MM.1S (cell line): ENCODE data around the gene ATF1.
"Not testable (repeated sequence)": the region's sequence is repeated elsewhere in the genome, so short reads cannot be mapped to it uniquely, and the experiment has no call there.

ENCODE experiments used
- DNase-seq: peaks from one replicate; pipeline ENCODE4 v3.0.0-alpha.2; 2015
- H2AFZ ChIP-seq: fragments of 300-600 bp; sonication (generic); 2 replicates; pipeline ENCODE4 v1.6.0; 2016; ENCODE audit warnings: antibody characterized with exemption, low read length
- H3F3A ChIP-seq: fragments of 300-600 bp; sonication (generic); 2 replicates; pipeline ENCODE4 v1.6.1; 2016; ENCODE audit warnings: mild to moderate bottlenecking, antibody characterized with exemption, low read length, moderate library complexity, mixed read lengths; ENCODE audit not compliant: insufficient read depth
- H3K27ac ChIP-seq: fragments of 300-600 bp; sonication (generic); 2 replicates; pipeline ENCODE4 v1.5.1; 2016; ENCODE audit warnings: mild to moderate bottlenecking, low read length
- H3K27me3 ChIP-seq: fragments of 300-600 bp; sonication (generic); replicated peaks from 2 replicates; pipeline ENCODE4 v1.6.0; 2016; ENCODE audit warnings: low read length; ENCODE audit not compliant: insufficient read depth
- H3K36me3 ChIP-seq: fragments of 300-600 bp; sonication (generic); replicated peaks from 2 replicates; pipeline ENCODE4 v1.6.1; 2016; ENCODE audit warnings: mild to moderate bottlenecking, low read length, mixed read lengths; ENCODE audit not compliant: insufficient read depth
- H3K4me1 ChIP-seq: fragments of 300-600 bp; sonication (generic); 2 replicates; pipeline ENCODE4 v1.6.1; 2016; ENCODE audit warnings: low read length, mixed read lengths
- H3K4me2 ChIP-seq: fragments of 300-600 bp; sonication (generic); 2 replicates; pipeline ENCODE4 v1.6.0; 2016; ENCODE audit warnings: low read depth, low read length
- H3K4me3 ChIP-seq: fragments of 300-600 bp; sonication (generic); 2 replicates; pipeline ENCODE4 v1.5.1; 2016; ENCODE audit warnings: low read length, mixed read lengths
- H3K79me2 ChIP-seq: fragments of 300-600 bp; sonication (generic); 2 replicates; pipeline ENCODE4 v1.6.1; 2016; ENCODE audit warnings: mixed run types, low read length, mixed read lengths
- H3K9ac ChIP-seq: fragments of 300-600 bp; sonication (generic); 2 replicates; pipeline ENCODE4 v1.6.1; 2016; ENCODE audit warnings: low read length, mixed read lengths
- H3K9me2 ChIP-seq: fragments of 300-600 bp; sonication (generic); replicated peaks from 2 replicates; pipeline ENCODE4 v1.6.1; 2016; ENCODE audit warnings: mild to moderate bottlenecking, low read length, mixed read lengths; ENCODE audit not compliant: insufficient read depth
- H3K9me3 ChIP-seq: fragments of 300-600 bp; sonication (generic); replicated peaks from 2 replicates; pipeline ENCODE4 v1.6.1; 2016; ENCODE audit warnings: mild to moderate bottlenecking, low read length, mixed read lengths; ENCODE audit not compliant: insufficient read depth
- H4K20me1 ChIP-seq: fragments of 300-600 bp; sonication (generic); 2 replicates; pipeline ENCODE4 v1.6.1; 2016; ENCODE audit warnings: mild to moderate bottlenecking, low read length, moderate library complexity, mixed read lengths; ENCODE audit not compliant: insufficient read depth
- EZH2 ChIP-seq: fragments of 300-600 bp; sonication (generic); optimal IDR thresholded peaks from 2 replicates; pipeline ENCODE3; 2017; ENCODE audit warnings: low read depth, mild to moderate bottlenecking, antibody characterized with exemption, low read length, mixed read lengths
- EZH2phosphoT487 ChIP-seq: fragments of 300-600 bp; sonication (generic); IDR thresholded peaks from 2 replicates; pipeline ENCODE4 v1.6.1; 2018; ENCODE audit warnings: antibody characterized with exemption, low read length
- TF ChIP-seq, protein P1 (sequence below): fragments of 300-600 bp; sonication (generic); IDR thresholded peaks from 2 replicates; pipeline ENCODE4 v1.5.1; 2016; ENCODE audit warnings: antibody characterized with exemption, low read length, mixed read lengths

ATF1 gene

DNA sequence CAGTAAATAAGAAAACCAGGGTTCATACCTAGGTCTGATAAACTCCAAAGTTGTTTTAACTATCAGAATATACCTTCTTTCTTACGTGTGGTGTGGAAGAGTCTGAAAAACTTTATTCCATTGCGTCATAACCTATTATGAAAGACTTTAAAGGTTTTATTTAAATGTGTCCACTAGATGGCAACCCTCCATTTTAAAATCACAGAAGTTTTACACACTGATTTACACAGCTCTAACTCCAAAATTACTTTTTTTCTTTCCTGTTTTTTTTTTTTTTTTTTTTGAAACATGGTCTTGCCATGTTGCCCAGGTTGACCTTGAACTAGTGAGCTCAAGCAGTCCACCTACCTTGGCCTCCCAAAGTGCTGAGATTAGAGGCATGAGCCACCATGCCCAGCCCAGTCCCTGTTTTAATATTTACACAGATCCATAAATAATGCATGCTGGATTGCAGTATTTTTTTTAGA lies 61.5 kb downstream of the ATF1 start:
- no peak overlapping the region for H3K9ac ChIP-seq
- H3F3A ChIP-seq: peaks cover 3% of the 10 kb centered on the region; the same call in 1 of the 2 replicates
- no peaks in the 10 kb centered on the region for H3K9me3 ChIP-seq
- H3K27ac ChIP-seq: no peak overlapping the region
- peaks cover 9% of the 10 kb centered on the region for H3K4me1 ChIP-seq
- no peak overlapping the region for H3K4me2 ChIP-seq
- DNase-seq: peak; percentile 79
- H3K27me3 ChIP-seq: no peaks in the 10 kb centered on the region
- H3K9me2 ChIP-seq: no peaks in the 10 kb centered on the region
- TF ChIP-seq, protein P1, sequence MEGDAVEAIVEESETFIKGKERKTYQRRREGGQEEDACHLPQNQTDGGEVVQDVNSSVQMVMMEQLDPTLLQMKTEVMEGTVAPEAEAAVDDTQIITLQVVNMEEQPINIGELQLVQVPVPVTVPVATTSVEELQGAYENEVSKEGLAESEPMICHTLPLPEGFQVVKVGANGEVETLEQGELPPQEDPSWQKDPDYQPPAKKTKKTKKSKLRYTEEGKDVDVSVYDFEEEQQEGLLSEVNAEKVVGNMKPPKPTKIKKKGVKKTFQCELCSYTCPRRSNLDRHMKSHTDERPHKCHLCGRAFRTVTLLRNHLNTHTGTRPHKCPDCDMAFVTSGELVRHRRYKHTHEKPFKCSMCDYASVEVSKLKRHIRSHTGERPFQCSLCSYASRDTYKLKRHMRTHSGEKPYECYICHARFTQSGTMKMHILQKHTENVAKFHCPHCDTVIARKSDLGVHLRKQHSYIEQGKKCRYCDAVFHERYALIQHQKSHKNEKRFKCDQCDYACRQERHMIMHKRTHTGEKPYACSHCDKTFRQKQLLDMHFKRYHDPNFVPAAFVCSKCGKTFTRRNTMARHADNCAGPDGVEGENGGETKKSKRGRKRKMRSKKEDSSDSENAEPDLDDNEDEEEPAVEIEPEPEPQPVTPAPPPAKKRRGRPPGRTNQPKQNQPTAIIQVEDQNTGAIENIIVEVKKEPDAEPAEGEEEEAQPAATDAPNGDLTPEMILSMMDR: peak; percentile 46
- no peak for TF ChIP-seq EZH2
- H3K79me2 ChIP-seq: no peaks in the 10 kb centered on the region
- no peak overlapping the region for H2AFZ ChIP-seq
- H4K20me1 ChIP-seq: no peaks in the 10 kb centered on the region
- no peaks in the 10 kb centered on the region for H3K36me3 ChIP-seq
- no peak overlapping the region for H3K4me3 ChIP-seq

DNA sequence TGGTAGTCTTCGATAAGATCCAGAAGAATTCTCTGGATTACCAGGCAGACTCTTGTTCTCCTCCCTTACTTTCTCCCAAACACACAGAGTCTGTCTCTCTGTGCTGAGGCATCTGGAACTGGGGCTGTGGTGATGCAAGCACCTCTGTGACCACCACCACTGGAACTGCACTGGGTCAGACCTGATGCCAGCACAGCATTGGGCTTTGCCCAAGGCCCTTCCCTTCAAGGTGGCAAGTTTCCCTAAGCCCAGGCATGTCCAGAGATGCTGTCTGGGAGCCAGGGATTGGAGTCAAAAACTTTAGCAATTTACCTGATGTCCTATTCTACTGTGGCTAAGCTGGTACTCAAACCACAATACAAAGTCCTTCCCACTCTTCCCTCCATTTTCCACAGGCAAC lies 64.2 kb downstream of the ATF1 start:
- DNase-seq: no peak
- Histone ChIP-seq H2AFZ (no peak overlapping the region), H3K9me3 (no peaks in the 10 kb centered on the region), H3K9ac (no peak overlapping the region), H4K20me1 (no peaks in the 10 kb centered on the region), H3K79me2 (no peaks in the 10 kb centered on the region), H3K4me2 (no peak overlapping the region), H3K9me2 (no peaks in the 10 kb centered on the region), H3K36me3 (no peaks in the 10 kb centered on the region), H3K27me3 (no peaks in the 10 kb centered on the region), H3K4me3 (no peak overlapping the region), H3K4me1 (peaks cover 9% of the 10 kb centered on the region), H3F3A (peaks cover 3% of the 10 kb centered on the region; the same call in 1 of the 2 replicates), H3K27ac (no peak overlapping the region)
- TF ChIP-seq EZH2phosphoT487 (no peak), EZH2 (no peak)
- TF ChIP-seq, protein P1: no peak

DNA sequence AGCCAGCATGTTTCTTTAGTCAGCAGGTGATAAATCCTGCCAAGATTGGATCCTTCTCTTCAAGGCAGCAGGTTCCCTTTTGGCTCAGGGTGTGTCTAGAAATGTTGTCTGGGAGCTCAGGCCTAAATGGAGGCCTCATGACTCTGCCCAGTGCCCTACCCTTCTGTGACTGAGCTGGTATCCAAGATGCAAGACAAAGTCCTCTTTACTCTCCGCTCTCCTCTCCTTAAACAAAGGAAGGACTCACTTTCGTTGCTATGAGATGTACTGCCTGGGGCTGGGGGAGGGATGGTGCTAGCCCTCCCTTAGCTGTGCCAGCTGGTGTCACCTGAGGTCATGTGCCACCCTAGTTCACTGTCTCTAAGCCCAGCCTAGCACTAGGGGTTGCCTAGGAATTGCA lies 65.0 kb downstream of the ATF1 start:
- Histone ChIP-seq H3K9me3 (no peaks in the 10 kb centered on the region), H3K9me2 (no peaks in the 10 kb centered on the region), H3K4me1 (peaks cover 9% of the 10 kb centered on the region), H2AFZ (no peak overlapping the region), H3K27me3 (no peaks in the 10 kb centered on the region), H3K9ac (no peak overlapping the region), H4K20me1 (no peaks in the 10 kb centered on the region), H3K4me2 (no peak overlapping the region), H3K36me3 (no peaks in the 10 kb centered on the region), H3K79me2 (no peaks in the 10 kb centered on the region), H3F3A (peaks cover 3% of the 10 kb centered on the region; the same call in 1 of the 2 replicates), H3K4me3 (no peak overlapping the region), H3K27ac (no peak overlapping the region)
- no peak for DNase-seq
- TF ChIP-seq EZH2phosphoT487 (no peak), EZH2 (no peak)
- TF ChIP-seq, protein P1: no peak

DNA sequence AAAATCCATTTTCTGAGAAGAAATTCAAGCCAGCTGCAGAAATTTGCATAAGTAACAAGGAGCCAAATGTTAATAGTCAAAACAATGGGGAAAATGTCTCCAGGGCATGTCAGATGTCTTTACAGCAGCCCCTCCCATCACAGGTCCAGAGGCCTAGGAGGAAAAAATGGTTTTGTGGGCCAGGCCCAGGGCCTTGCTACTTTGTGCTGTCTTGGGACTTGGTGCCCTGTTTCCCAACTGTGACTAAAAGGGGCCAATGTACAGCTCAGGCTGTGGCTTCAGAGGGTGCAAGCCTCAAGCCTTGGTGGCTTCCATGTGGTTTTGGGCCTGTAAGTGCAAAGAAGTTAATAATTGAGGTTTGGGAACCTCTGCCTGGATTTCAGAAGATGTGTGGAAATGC lies 69.9 kb downstream of the ATF1 start:
- H3F3A ChIP-seq, DNase-seq, H3K27ac ChIP-seq, H3K9me2 ChIP-seq, H3K27me3 ChIP-seq, H3K79me2 ChIP-seq, H4K20me1 ChIP-seq, H3K4me2 ChIP-seq, H3K36me3 ChIP-seq, H3K4me3 ChIP-seq, H2AFZ ChIP-seq, H3K9ac ChIP-seq, H3K4me1 ChIP-seq, H3K9me3 ChIP-seq: not testable (repeated sequence)
